Stimulated activated naive CD4-positive, alpha-beta T cell treated with Interleukin-2 at 50 U/mL for 16 hours (primary cell): ENCODE measurements around the gene TMTC2.

Experiments
- DNase-seq: peaks from one replicate; lab custom pipeline; 2025; lab: John Stamatoyannopoulos, UW

The TMTC2 gene

DNA sequence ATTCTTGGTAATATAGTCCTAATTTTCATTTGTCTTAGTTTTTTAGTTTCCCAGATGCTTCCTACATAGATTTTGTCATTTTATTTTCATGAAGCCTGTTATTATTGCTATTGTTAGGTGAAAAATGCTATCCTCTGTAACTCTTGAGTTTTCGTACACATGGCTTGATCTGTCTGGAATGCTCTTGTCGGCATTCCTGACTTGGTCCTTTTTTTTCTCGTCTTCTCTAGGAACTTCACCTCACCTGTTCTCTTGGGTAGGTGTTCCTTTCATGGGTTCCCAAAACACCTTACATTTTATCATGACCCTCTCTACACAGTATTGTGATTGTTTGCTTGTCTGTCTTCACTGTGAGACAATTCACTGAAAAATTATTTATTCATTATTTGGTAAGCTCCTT lies 267.4 kb downstream of the TMTC2 start:
- no peak for DNase-seq

DNA sequence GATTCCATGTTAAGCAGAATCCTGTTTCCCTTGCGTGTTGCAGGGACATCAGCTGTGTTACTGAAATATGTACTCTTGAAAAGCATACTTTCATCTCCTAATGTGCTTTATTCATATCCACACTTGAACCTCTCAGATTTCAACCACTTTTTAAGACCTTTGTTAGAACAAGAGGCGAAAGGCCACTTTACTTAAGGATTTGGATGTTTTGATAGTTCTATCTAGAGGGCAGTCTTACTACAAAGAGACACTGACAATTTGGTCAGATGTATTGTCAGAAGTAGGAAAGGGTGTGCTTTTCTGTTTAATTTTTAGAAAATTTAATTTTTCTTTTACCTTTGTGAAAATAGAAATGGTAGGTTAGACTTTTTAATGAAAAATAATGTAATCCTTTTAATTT lies 267.9 kb downstream of the TMTC2 start:
- no peak for DNase-seq

DNA sequence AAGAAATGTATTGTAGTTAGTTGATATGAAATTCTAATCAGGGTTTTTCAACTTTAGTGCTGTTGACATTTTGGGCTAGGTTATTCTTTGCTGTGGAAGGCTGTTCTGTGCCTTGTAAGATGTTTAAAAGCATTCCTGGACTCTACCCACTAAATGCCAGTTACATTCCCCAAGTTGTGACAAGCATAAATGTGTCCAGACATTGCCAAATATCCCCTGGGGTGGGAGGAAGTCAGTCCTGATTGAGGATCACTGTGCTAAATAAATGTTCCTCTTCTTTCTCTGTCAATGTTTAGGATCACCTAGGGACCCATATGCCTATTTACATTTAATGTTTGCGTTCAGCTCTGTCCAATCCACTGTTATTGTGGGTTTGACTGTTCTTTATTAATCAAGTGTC lies 268.3 kb downstream of the TMTC2 start:
- no peak for DNase-seq

DNA sequence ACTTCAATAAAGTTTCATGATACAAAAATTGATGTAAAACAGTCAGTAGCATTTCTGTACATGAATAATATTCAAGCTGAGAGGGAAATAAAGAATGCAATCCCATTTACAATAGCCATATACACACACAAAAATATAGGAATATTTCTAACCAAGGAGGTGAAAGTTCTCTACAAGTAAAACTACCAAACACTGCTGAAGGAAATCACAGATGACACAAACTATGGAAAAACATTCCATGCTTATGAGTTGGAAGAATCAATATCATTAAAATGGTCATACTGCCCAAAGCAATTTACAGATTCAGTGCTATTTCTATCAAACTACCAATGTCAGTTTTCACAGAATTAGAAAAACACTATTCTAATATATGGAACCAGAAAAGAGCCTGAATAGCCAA lies 272.3 kb downstream of the TMTC2 start:
- no peak for DNase-seq

DNA sequence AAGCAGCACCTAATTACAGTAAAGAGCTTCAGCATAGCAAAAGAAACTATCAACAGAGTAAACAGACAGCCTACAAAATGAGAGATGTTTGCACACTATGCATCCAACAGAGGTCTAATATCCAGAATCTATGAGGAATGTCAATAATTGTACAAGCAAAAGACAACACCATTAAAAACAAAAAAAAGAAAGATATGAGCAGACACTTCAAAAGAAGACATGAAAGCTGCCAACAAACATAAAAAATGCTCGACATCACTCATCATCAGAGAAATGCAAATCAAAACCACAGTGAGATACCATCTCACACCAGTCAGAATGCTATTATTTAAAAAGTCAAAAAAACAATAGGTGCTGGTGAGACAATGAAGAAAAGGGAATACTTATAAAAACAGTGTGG lies 273.1 kb downstream of the TMTC2 start:
- no peak for DNase-seq

DNA sequence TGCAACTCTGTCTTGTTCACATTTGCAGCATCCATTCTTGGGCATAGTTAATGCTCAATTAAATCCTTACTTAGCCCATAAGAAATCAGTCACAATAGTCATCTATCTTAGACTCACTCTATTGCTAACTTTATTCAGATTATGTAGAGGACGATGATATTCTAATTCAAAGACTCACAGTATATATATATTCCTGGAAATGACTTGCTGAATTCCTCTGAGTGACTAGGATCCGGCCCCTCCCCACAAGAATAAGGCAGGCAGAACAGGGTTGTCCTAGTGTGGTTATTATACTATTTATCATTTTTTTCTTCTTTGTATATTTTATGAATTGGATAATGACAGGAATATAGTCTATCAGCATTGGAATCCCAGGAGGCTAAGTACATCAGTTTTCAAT lies 275.1 kb downstream of the TMTC2 start:
- no peak for DNase-seq

DNA sequence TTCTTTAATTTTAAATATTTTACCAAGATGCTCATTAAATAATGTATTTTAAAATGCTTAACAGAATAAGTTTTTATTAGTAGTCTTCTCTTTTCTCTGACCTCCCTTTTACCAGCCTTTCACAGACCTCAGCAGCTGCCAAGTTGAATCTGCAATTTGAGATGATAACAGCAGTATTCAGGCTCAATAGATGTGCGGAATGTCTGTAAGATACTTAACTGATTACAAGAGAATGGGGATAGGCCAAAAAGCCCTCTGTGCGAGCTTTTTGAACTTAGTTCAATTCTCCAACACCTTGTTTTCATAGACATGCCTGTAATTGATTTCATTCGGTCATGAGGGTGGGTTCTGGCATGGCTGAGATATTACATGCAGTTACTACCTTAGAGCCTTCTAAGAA lies 277.2 kb downstream of the TMTC2 start:
- no peak for DNase-seq

DNA sequence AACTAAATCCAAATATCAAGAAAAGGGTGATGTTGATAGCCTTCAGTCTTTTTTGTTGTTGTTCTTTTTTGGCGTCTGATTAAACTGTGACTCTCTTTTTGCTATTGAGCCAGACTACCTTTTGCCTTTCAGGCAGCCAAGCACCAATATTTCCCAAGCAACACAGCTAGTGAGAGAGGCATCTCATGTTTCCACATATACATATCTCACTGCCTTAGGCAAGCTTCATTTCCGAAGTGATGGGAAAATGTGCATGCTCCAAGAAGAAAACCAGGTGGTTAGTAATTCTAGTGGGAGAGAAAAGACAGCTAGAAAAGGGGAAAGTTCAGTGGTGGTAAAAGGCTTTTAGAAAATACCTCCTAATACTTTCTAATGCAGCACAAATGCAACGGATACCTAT lies 277.7 kb downstream of the TMTC2 start:
- DNase-seq = no peak

DNA sequence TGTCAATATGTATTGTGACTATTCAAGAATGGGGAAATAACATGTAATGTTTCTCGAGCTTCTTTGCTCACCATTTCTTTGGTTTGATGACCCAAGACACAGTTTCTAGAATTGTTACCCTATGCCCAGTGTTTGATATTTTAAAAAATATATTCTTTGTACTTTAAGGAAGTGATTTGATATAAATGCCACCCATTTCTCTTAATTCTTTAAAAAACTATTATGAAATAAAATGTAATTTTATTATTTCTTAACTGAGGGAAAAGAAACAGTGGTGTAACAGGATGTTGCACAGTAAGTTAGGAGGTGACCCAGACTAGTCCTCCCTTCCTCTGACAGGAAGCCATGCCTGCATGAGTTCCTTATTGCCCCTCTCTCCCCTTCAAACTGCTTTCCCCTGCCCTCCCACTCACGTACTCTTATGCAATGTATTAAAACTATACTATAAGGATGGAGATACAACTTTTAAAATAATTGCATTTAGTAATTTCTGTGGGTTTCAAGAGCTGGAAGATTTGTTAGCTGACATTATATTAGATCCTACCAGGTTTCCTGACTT lies 279.4 kb downstream of the TMTC2 start:
- no peak for DNase-seq

DNA sequence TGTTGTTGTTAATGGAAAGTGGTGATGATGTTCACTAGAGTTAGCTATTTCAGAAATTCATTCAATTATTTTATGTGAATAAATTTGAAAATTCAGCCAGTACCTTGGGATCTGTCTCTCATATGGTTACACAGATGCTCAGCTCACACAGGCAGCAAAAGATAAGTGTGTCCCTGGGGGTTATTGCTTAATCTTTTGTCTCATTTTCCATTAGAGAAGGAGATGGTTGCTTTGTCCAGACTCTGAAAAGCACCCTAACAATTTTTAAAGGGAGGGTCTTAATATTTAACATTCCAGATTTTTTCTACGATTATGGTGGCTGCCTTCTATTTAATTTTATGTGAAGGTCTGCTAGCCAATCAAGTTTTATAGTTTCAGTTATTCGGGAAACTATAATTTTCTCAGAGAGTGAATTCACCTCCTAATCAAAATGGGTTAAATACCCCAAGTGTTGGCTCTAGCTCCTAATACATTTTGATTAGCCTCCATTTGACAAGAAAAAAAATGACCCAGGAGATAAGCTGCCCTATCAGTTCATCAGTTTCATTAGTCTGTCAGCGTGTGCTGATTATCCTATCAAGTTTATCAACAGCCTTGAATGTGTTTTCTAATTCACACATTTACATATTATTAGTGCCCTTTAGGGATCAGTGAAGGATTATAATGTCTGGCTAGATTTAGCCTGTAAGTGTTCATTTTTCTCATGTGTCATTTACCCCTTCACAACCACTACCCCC lies 282.1 kb downstream of the TMTC2 start:
- no peak for DNase-seq

DNA sequence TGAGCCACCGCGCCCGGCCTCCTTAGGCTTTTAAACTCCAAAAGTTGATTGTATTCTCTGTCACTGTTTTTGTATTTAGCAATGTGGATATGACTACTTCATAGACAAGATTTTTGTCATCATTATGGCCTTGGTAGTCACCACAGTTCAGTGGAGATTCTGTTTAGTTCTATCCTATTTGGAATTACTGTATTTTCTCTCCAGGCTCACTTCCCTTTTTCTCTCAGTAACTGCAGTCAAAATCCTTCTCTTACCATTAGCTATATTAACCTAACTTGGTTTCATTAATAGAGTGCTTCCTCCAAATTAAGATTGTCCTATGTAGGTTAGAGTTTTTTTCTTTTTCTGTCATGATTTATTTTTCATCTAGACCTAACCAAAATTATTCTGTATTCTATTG lies 283.9 kb downstream of the TMTC2 start:
- no peak for DNase-seq

DNA sequence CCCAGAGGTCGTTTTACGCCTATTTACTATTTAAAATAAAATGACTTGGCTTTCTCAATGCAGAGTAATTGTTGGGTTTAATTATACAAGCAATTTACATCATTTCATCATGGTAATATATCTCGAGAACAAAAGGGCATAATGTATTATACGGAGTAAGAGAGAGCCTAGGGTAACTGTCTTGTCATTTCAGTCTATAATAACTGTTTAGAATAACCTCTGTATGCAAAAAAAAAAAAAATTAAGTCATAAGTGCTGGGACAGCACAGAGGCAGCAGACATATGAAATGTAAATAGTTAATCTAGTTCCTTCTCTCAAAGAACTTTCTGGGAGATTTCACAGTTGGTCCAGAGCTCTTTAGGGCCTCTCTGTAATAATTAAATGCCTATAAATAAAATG lies 284.9 kb downstream of the TMTC2 start:
- DNase-seq = no peak

DNA sequence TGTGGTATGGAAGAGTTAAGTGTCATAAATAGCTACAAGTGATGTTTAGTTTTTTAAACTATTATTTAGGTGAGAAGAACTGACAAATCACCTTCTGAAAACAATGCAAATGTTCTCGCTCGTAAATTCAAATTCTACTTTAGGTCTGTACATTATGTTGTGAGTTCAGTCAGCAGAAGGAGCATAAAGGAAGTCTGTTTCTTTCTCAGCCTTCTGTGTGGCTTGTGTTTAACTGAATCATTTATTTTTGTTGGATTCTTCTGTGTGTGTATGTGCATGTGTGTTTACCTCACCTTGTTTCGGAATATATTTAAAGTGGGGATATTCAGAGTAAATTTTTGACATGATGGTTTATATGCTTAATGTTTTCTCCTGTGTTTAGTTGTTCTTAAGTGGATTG lies 285.9 kb downstream of the TMTC2 start:
- DNase-seq = no peak

DNA sequence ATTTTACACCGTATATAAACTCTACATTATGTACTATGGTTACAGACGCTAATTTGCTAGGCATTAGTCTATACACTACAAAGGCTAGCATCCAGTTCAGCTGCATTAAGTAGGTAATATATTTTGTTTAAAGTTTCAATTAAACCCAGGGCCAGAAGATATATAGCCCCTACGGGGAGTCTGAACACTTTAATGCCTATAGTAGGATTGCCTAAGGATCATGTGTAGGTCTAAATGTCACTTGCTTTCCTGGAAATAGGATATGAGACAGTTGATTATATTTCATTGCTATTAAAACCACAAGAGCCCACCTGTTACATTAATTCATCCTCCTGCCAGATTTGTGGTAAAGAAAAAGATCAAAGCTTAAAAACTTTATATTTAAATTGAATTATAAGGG lies 286.9 kb downstream of the TMTC2 start:
- DNase-seq = no peak

DNA sequence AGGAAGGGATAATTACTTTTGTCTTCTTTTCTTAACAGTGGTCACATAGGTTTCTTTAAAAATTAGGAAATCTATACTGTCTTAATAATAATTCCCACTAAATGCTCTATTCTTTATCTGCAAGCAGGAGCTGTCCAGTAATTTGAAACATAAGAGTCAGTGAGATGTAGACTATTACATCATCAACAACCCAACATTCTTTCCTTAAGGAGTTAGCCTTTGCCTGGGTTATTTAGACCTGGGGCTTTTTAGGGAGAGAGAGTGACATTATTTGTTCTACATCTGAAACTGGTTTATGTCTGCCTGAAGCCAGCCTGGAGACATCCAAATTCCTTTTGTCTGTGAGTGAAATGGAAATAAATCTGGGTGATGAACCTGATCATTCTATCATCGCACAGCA lies 294.4 kb downstream of the TMTC2 start:
- DNase-seq = no peak

DNA sequence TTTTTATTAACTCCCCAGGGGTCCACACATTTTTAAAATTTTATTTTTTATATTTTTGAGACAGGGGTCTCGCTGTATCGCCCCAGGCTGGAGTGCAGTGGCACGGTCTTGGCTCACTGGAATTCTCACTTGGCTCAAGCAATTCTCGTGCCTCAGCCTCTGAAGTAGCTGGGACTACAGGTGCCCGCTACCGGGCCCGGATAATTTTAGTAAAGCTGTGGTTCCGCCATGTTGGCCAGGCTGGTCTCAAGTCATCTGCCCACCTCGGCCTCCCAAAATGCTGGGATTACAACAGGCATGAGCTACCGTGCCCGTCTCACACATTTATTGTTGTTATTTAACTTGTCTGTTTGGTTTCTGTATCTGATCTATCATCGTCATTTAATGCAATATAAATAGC lies 307.4 kb downstream of the TMTC2 start:
- DNase-seq = no peak

DNA sequence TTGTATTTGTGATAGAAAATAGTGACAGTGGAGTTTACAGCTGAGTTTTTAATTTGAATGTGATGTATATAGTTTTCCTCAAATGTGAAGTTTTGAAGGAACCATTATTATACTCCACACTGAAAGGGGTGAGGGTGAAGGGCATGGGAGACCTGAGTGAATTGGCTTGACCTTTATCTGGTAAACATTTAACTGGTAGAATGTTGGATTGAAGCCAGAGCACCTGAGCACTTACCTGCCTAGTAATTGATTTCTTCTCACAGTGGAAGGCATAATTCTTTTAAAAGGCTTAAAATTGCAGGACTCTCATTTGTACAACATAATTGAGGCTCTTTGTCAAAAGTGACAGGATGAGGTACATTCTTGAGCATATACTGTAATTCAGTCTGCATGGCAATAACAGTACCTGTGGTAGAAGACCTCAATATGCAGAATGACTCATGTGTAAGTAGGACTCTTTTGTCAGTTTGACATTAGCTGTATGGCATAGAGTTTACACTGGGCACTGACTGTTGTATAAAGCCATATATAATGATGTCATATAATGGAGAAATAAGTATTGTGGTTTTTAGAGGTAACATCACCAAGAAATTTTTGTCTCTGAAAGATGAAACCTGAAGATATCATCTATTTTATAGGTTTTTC lies 309.6 kb downstream of the TMTC2 start:
- no peak for DNase-seq

DNA sequence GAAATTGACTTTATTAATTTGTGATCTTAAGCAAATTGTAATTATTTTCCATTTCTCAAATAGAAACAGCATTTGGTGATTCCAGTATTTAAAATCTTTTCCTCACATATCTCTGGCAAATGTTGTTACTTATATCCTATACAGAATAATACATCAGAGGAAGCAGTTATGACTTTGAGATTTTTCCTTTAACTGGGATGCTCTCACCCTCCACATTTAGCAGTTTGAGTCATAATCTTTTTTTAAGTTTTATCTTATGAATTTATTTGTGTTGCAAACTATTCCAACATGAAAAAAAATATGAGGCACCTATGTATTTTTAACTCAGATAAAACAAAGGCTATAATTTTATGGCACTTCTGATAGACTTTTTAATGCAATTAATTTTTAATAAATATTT lies 311.8 kb downstream of the TMTC2 start:
- DNase-seq = no peak

DNA sequence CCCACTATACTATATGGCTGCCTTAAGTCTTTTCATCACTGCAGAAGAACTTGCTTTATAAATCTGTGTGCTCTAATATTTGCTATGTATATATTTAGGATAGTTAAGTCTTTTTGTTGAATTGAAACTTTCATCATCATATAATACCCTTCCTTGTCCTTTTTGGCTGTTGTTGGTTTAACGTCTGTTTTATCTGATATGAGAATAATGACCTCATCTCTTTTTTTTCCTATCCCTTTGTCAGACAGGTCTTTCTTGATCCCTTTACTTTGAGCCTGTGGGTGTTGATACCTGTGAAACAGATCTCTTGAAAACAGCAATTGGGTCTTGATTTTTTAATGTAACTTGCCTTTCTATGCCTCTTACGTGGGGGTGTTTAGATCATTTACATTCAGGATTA lies 316.3 kb downstream of the TMTC2 start:
- DNase-seq = no peak

DNA sequence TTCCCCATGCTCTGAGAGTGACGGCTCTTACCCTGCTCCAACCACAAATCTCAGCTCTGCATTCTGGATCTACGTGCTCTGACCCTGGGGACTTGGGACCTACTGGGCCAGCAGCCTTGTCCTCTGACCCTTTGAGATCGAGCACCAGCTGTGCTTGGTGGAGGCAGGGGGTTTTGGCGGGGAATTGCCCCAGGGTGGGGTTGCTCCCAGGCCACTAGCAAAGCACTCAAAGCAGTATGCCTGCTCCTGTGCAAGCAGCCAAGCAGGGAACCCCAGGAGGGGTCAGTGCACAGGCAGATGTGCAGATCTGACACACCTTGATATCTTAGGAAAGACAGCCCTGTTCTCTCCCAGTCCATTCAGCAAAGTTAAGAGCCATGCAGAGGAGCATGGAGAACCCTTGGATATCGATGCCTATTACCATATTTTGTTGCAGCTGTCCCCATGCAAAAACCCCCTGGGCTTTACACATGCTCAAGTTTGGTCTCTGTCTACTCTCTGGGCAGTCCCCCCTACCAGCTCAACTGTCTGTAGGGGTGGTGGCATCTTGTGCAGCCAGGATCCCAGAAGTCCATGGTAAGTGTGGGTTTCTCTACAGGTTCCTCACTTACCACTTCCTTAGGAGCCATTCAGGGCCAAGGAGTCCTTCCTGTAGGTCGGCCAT lies 319.0 kb downstream of the TMTC2 start:
- no peak for DNase-seq

DNA sequence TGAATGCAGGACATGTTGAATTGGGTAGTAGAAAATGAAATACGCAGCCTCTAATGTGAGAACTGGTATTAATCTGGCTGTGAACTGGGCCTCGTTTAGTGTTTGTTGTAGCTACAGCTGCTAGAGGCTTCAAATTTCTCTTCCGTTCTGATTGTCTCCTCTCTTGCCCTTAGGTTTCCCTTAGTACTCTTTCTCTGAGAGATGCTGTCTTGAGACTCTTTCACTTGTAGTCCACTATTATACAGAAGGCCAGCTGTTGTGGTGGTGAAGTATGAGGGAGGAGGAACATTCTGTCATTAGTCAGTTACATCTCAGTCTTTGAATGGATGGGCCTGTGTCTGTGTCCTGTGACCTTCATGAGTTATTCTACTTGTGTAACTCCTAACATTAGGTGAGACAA lies 322.0 kb downstream of the TMTC2 start:
- DNase-seq = no peak

DNA sequence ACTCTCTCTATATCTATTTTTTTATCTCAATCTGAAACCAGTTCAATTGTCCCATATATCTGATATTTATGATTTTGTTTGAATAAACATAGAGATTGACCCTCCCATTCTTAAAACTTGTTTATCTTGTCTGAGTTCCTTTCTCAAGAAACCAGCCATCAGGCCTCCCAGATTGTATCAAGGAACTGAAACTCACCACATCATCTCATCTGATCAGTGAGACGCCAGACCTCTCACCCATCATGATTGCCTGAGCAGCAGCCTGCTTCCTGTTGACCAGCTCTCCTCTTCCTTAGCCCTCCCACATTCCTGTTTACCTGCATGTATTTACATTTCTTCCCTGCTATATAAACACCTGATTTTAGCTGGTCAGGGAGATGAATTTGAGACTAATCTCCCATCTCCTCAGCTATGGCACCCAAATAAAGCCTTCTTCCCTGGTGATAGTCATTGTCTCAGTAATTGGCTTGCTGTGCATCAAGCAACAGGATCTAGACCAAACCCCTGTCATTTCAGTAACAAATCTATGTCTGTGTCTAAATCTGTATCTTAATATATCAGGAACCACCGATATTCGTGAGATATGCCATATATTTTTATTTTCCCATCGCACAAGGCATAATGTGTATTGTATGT lies 323.6 kb downstream of the TMTC2 start:
- no peak for DNase-seq
